KOPT-K1 (cell line): Measurements from ENCODE around the gene MXRA8.
"Not testable (repeated sequence)": the region's sequence is repeated elsewhere in the genome, so short reads cannot be mapped to it uniquely, and the experiment has no call there.

Experiments used
- H3K27ac ChIP-seq: fragments of 200-600 bp; sonication (generic); 2 replicates; pipeline ENCODE4 v1.5.1; 2016; ENCODE audit warnings: antibody characterized with exemption, mild to moderate bottlenecking, low read depth, low read length; ENCODE audit not compliant: poor library complexity, severe bottlenecking
- H3K36me3 ChIP-seq: fragments of 200-600 bp; sonication (generic); 2 replicates; pipeline ENCODE4 v1.5.1; 2017; ENCODE audit warnings: antibody characterized with exemption, mild to moderate bottlenecking, low read length, moderate library complexity; ENCODE audit not compliant: insufficient read depth
- H3K9me3 ChIP-seq: fragments of 200-600 bp; sonication (generic); 2 replicates; pipeline ENCODE4 v1.5.1; 2017; ENCODE audit warnings: antibody characterized with exemption, low read length, mild to moderate bottlenecking; ENCODE audit not compliant: insufficient read depth, poor library complexity, severe bottlenecking

Gene MXRA8

GRCh38 chr1:1376551-1377226 is 18.3 kb upstream of the MXRA8 start:
- peak overlapping the region; percentile 83 for H3K27ac ChIP-seq
- H3K9me3 ChIP-seq, result no peaks in the 10 kb centered on the region
- peaks cover 30% of the 10 kb centered on the region; the same call in 1 of the 2 replicates for H3K36me3 ChIP-seq

GRCh38 chr1:1374929-1375662 is 16.7 kb upstream of the MXRA8 start, which contains the start of gene AURKAIP1:
Gene AURKAIP1, minus strand, starts transcription at chr1:1375207. Its CDS starts 451 bp downstream, at chr1:1374756.
- Histone ChIP-seq H3K9me3 (no peaks in the 10 kb centered on the region), H3K36me3 (peaks cover 14% of the 10 kb centered on the region; the same call in 1 of the 2 replicates), H3K27ac (peak within 1 kb of the TSS; percentile 83)

GRCh38 chr1:1374589-1374928 is 16.2 kb upstream of the MXRA8 start:
- Histone ChIP-seq H3K27ac (peak overlapping the region; percentile 83), H3K9me3 (no peaks in the 10 kb centered on the region), H3K36me3 (peaks cover 14% of the 10 kb centered on the region; the same call in 1 of the 2 replicates)

GRCh38 chr1:1373815-1374588 is 15.6 kb upstream of the MXRA8 start:
- Histone ChIP-seq H3K9me3 (no peaks in the 10 kb centered on the region), H3K36me3 (peaks cover 14% of the 10 kb centered on the region; the same call in 1 of the 2 replicates), H3K27ac (peak overlapping the region; percentile 83)

GRCh38 chr1:1373051-1373814 is 14.9 kb upstream of the MXRA8 start:
- Histone ChIP-seq H3K27ac (no peak overlapping the region), H3K9me3 (no peaks in the 10 kb centered on the region), H3K36me3 (peaks cover 14% of the 10 kb centered on the region; the same call in 1 of the 2 replicates)

GRCh38 chr1:1371746-1372711 is 13.7 kb upstream of the MXRA8 start:
- peak overlapping the region; percentile 12 for H3K27ac ChIP-seq

GRCh38 chr1:1371364-1371745 is 13.0 kb upstream of the MXRA8 start:
- H3K9me3 ChIP-seq, result peaks cover 11% of the 10 kb centered on the region
- H3K36me3 ChIP-seq, result peaks cover 14% of the 10 kb centered on the region; the same call in 1 of the 2 replicates
- H3K27ac ChIP-seq, result peak overlapping the region; percentile 12

More at GRCh38 chr1:1371746-1372711, 13.7 kb upstream of the MXRA8 start:
- peaks cover 4% of the 10 kb centered on the region for H3K9me3 ChIP-seq
- peaks cover 14% of the 10 kb centered on the region; the same call in 1 of the 2 replicates for H3K36me3 ChIP-seq

GRCh38 chr1:1370771-1371300 is 12.5 kb upstream of the MXRA8 start:
- H3K9me3 ChIP-seq, result peaks cover 16% of the 10 kb centered on the region
- no peak overlapping the region for H3K27ac ChIP-seq
- peaks cover 14% of the 10 kb centered on the region; the same call in 1 of the 2 replicates for H3K36me3 ChIP-seq

GRCh38 chr1:1370094-1370493 is 11.7 kb upstream of the MXRA8 start:
- H3K9me3 ChIP-seq, result peaks cover 17% of the 10 kb centered on the region
- H3K36me3 ChIP-seq, result peaks cover 14% of the 10 kb centered on the region; the same call in 1 of the 2 replicates
- H3K27ac ChIP-seq, result not testable (repeated sequence)

- peaks cover under 1% of the 10 kb centered on the region; the same call in 1 of the 2 replicates for H3K36me3 ChIP-seq
- H3K27ac ChIP-seq, result no peak overlapping the region
- H3K9me3 ChIP-seq, result peaks cover 17% of the 10 kb centered on the region
Measured at GRCh38 chr1:1367315-1367714, 9.0 kb upstream of the MXRA8 start.

- H3K36me3 ChIP-seq, result no peaks in the 10 kb centered on the region
- H3K27ac ChIP-seq, result no peak overlapping the region
- H3K9me3 ChIP-seq, result peaks cover 17% of the 10 kb centered on the region
Measured at GRCh38 chr1:1366699-1367066, 8.3 kb upstream of the MXRA8 start.

- H3K9me3 ChIP-seq, result peaks cover 17% of the 10 kb centered on the region
- H3K36me3 ChIP-seq, result no peaks in the 10 kb centered on the region
- H3K27ac ChIP-seq, result no peak overlapping the region
Measured at GRCh38 chr1:1365875-1366698, 7.7 kb upstream of the MXRA8 start.

GRCh38 chr1:1364266-1364665 is 5.9 kb upstream of the MXRA8 start:
- H3K27ac ChIP-seq, result no peak overlapping the region
- no peaks in the 10 kb centered on the region for H3K36me3 ChIP-seq
- peaks cover 17% of the 10 kb centered on the region for H3K9me3 ChIP-seq
